NCI-H345 treated with DMSO at 0.1 percent for 48 hours (cell line): ENCODE data around the gene SLC38A6.

ENCODE experiments used
- DNase-seq: peaks from one replicate; lab custom pipeline; 2025; ENCODE audit not compliant: unreplicated experiment; lab: John Stamatoyannopoulos, UW

SLC38A6 gene

DNA sequence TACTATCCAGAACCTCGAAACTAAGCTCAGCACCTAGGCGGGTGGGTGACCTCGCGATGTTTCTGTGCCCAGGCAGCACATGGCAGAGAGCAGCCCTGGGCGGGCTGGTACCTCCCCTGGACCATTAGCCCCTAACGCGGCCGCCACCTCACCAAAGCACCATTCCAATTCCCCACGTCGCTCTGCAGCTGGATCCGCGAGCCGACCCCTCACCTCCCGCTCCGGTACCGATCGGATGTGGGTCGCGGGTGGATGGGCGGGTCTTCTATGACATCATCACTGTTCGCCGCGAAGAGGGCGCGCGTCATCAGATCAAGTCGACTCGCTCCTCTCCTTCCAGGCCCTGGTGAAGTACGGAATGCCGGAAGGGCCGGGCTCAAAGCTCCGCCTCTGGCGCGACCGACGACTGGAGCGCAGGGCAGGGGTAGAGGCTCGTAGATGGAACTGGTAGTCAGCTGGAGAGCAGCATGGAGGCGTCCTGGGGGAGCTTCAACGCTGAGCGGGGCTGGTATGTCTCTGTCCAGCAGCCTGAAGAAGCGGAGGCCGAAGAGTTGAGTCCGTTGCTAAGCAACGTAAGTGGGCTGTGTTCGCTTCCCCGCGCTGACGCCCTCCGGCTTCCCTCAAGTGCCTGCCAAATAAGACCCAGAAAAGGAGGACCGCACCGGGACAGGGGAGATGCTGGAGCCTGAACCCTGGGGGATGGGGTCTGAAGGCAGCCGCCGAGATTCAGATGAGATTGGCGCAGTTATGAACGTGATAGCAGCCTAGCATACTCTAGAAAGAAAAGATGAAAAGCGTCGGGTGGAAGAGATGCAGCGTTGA is at the start of gene SLC38A6, which contains the start of gene TRMT5:
TSS of gene SLC38A6 (plus strand) at position 435 of the 822 bp plus-strand sequence. CDS start at position 468, 33 bp downstream.
TSS of gene TRMT5 (minus strand) at position 269 of the 822 bp plus-strand sequence. CDS start at position 163, 106 bp downstream.
- DNase-seq, result peak; percentile 90

DNA sequence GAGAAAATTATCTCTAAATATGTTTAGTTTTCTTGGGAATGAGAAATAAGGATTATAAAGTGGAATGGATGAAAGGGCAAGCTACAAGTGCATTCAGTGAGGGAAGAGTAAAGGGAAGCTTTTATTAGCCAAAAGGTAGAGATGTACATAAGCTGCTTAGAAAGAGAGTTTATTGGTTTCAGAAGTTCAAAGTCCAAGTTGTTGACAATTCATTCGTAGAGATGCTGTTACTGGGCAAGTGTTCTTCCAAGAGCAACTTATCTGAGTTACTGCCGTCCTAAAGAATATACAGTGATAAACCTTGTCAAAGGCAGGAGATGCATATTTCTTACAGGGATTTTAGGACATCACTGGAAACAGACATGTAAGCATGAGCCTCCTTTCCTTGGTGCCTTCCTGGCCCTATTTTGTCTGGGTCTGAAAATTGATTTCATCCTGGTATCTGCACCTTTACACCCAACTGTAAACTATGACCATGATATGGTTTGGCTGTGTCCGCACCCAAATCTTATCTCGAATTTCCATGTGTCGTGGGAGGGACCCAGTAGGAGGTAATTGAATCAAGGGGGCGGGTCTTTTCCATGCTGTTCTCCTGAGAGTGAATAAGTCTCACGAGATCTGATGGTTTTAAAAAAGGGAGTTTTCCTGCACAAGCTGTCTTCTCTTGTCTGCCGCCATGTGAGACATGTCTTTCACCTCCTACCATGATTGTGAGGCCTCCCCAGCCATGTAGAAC is 47.0 kb upstream of the SLC38A6 start:
- no peak for DNase-seq

DNA sequence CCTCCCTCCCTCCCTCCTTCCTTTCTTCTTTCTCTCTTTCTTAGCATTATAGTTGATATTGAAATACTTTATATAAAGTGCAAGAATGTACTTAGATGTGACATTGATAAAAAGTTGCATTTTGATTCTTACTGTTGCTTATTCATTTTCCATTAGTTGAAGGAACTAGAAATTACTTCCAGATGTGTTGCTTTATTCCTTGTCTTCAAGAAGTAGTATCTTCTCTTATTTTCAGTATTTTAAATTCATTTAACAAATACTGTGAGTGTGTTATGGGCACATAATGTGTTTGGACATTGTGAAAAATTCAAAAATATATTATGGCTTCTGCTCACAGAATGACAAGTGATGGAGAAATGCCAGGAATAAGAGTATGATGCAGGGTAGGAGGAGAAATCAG is 45.7 kb upstream of the SLC38A6 start:
- no peak for DNase-seq

DNA sequence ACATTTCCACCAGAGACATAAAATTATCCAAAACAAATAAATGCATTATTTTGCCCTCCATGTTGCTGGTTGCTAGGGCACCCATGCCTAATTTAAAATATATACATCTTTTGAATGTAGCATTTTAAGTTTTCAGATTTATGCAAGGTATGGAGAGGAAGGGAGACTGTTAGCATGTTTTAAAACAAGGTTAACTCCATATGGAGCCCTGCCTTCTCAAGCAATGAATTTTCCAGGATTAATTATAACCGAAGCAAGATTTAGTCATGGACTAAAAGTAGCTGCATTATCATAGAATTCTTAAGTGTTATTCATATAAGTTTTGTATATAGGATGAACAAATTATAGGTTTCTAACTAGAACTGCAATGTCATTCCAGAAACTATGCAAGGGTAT is 37.4 kb upstream of the SLC38A6 start:
- DNase-seq, result no peak

DNA sequence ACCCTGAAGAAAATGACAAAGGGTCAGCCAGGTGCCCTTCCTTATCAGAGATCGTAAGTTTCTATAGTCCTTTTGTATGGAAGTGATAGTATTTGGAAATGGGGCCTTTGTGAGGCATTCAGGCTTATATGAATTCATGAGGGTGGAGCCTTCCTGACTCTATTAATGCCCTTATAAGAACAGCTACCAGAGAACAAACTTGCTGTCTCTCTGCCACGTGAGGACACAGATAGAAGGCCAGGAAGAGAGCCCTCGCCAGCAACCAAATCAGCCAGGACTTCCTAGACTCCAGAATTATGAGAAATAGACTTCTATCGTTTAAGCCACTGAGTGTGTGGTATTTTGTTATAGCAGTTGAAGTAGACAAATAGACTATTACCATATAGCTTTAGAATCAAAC is 36.8 kb upstream of the SLC38A6 start:
- DNase-seq, result no peak

DNA sequence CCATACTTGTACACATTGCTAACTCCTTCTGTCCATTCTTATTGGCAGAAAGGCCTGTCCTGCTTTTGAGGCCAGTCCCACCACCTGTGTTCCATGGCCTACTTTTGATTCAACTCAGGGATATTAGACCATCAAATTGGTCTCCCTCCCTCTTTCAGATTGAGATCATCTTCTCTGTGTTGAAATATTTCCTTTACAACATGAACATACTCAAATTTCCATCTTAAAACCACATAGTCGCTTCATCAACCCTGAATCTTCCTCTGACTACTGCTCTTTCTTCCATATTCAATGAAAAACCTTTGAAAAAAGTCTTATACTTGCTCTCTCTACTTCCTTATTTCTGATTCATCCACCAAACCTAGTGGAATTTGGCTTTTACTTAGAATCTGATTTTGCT is 35.1 kb upstream of the SLC38A6 start:
- no peak for DNase-seq

DNA sequence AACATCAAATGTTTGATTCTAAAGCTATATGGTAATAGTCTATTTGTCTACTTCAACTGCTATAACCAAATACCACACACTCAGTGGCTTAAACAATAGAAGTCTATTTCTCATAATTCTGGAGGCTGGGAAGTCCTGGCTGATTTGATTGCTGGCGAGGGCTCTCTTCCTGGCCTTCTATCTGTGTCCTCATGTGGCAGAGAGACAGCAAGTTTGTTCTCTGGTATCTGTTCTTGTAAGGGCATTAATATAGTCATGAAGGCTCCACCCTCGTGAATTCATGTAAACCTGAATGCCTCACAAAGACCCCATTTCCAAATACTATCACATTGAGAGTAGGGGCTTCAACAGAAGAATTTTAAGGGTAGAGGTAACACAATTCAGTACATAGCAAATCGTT is 34.3 kb upstream of the SLC38A6 start:
- DNase-seq, result no peak

DNA sequence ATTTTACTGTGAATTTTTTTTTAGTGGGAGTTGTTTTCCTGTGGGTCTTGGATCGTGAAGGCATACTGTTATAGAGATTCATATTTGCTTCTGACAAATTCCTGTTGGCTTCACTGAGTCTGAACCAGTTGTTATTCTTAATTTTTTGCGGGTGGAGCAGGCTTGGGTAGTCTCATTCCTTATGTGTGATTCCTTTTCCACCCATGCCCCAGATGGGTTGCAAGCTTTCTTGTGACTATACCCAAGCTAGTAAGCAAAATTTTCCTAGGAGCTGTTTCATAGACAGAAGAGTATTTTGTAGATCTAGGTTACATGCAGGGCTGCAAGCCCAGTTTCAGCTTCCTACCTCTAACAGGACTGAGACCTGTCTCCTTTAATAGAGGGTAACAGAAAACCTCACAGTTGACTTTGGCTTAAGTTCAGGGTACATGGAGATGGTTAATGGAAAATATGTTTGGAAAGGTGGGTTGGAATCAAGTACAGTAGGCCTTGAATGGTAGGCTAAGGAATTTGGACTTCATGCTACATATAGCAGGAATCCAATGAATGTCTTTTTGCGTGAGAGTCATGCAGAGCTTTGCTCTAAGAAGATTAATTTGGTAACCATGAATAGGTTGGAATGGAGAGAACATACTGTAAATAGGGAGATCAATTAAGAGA is 29.1 kb upstream of the SLC38A6 start:
- DNase-seq, result no peak

DNA sequence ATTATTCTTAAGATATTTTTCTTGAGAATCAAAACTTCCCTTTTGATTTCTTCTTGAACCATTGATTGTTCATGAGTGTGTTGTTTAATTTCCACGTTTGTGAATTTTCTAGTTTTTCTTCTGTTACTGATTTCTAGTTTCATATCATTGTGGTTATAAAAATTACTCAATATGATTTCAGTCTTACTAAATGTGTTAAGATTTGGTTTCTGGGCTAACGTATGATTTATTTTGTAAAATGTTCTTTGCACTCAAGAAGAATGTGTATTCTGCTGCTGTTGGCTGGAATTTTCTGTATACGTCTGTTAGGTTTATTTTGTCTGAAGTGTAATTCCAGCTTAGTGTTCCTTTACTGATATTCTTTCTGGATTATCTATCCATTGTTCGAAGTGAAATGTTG is 24.8 kb upstream of the SLC38A6 start:
- DNase-seq, result no peak

DNA sequence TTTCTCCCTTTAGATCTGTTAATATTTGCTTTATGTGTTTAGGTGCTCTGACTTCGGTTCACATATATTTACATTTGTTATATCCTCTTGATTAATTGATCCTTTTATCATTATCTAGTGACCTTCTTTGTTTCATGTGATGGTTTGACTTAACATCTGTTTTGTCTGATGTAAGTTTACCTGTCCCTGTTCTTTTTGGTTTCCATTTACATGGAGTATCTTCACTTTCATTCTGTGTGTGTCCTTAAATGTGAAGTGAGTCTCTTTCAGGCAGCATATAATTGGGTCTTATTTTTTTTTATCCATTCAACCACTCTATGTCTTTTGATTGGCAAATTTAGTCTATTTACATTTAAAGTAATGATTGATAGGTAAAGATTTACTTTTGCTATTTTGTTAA is 24.4 kb upstream of the SLC38A6 start:
- no peak for DNase-seq

DNA sequence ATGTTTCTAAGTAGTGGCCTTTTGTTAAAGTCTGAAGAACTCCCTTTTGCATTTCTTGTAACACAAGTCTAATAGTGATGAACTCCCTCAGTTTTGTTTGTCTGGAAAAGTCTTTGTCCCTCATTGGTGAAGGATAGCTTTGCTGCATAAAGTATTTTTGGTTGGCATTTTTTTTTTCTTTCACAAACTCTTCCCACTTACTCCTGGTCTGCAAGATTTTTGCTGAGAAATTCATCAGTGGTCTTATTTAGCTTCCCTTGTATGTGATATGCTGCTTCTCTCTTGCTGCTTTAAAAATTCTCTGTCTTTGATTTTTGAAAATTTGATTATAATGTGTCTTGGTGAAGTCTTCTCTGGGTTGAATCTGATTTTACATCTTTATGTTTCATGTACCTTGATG is 22.9 kb upstream of the SLC38A6 start:
- no peak for DNase-seq

DNA sequence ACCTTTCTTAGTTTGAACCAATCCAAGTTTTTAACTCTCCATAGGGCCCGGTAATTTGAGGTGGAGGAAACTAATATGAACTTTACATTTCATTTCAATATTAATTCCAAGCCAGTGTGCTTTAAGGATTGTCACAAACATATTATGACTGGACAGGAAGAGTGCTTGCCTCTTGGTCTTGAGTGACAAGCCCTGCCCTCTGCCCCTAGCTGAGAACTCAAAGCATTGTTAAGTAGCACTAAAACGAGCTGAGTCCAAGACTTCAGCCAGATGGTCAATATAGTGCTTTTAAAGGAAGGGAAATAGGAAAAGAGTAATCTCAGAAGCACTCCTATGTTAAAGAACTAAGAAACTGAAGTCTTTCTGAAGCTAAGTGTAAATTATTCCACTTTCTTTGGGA is 17.3 kb upstream of the SLC38A6 start:
- DNase-seq, result no peak

DNA sequence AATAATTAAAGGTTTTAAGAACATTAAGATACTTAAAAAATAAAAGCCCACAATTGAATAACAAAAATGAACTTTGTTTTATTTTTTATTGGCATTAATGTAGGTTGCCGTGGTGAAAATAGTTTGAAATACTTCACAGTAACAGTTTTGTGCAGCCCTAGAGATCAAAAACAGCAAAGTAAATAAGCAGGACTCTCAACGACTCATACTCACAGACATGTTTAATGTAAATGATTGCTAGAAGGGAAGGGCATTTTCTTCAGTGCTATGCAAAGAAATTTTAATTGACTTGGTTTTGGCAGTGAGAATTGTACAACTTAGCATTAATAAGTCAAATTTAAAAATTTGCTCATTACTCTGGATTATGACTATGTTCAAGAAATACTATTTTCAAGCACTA is 16.1 kb upstream of the SLC38A6 start:
- DNase-seq, result no peak

DNA sequence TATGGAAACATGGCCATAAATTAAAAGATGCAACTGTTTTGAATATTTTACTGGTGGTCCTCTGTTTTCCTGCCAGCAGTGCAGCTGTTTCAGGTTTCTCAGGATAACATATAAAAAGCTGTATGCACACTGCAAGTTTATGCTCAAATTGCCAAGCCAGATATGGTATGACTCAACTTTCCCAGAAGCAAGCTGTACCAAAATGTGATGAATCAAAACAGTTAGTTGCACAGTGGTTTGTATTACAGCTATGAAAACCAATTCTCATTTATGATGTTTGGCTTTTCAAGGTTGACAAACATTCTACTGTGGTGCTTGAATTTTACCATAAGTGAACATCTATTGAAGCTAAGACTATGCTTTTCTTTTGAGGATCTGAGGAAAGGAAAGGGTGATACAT is 15.6 kb upstream of the SLC38A6 start:
- no peak for DNase-seq

DNA sequence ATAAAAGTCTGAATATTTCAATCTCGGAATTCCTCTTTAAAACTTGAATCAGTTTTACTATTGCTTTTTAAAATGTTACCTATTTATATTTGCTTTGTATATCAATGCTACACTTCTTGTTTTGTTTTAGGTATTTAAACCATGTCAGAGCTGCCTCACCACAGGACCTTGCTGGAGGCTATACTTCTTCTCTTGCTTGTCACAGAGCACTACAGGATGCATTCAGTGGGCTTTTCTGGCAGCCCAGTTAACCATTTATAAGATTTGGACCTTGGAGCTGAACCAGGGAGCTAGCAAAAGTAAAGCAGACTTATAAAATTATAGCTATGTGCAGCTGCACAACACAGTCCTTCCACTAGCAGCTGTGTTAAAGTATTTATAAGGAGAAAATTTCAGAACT is 12.9 kb upstream of the SLC38A6 start:
- no peak for DNase-seq

DNA sequence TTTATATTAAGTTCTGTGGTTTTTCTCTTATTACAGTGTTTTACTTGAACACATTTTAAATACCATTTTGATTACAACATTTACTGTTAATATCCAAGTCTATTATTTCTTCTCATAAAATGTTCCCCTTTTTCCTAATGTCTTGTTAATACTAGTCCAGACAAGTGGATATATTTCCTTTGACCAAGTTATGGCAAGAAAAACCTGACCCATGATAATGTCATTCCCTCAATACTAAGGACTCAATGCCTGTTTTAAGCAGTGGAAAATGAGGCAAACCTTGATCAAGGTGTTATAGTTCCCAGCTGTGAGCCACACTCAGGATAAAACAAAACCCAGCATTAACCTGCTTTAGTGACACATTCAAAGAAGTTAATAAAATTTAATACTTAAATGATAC is 12.4 kb upstream of the SLC38A6 start:
- no peak for DNase-seq

DNA sequence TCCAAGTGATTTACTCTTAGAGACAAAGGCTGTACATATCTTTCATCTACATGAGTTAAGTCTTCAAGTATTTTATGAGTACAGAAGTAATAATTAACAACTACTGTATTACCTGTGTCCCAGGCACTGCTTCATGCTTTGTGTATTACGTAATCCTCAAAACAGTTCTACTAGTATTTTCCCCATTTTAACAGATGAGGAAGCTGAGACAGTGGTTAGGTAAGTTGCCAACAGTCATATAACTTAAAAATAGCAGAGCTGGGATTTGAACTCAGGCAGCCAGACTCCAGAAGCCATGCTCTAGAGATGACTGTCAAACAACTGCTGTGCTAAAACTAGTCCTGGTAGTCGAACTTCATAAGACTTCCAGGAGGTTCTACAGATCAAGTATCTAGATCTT is 10.9 kb upstream of the SLC38A6 start:
- DNase-seq, result no peak

DNA sequence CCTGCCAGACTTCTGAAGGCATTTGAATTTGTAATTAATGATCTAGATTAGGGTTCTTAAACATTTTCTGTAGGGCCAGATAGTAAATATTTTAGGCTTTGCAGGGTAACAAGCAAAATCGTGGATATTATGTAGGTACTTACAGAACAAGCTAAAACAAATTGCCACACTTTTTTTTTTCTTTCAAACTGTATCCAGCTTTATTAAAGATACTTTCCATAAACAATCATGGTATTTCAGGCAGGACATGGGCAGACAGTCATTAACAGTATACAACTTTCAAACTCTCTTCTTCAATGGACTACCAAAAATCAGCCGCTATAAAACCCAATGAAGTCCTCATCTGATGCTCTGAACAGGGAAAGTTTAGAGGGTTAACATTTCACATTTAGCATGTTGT is 9.8 kb upstream of the SLC38A6 start:
- no peak for DNase-seq

DNA sequence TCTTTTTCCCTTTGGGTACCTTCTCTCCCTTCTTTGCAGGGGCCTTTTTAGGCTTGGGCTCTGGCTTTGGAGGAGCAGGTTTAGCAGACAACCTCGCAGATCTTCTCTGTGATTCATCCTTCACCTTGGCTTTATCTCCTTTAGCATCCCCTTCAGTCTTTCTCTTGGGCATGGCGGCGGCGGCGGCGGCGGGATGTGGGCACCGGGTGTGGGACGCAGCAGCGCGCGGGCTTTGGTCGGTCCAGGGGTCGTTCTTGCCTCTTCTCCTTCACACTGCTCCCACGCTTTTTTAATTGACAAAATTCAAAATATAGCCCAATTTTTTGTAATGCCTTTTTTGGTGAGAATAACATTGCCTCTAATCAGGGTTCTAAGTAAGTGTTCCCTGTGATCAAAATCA is 8.8 kb upstream of the SLC38A6 start:
- DNase-seq, result no peak

DNA sequence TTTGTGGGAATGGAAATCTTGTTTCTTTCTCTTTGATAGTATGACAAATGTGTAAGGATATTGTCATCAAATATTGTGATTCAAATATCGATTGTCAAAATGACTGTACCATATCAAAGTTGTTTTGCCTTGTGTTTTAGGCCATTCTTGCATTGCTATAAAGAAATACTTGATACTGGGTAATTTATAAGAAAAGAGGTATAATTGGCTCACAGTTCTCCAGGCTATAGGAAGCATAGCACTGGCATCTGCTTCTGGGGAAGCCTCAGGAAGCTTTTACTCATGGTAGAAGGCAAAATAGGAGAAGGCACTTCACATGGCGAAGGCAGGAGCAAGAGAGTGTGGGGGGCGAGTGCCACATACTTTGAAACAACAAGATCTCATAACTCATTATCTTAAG is 8.0 kb upstream of the SLC38A6 start:
- no peak for DNase-seq

DNA sequence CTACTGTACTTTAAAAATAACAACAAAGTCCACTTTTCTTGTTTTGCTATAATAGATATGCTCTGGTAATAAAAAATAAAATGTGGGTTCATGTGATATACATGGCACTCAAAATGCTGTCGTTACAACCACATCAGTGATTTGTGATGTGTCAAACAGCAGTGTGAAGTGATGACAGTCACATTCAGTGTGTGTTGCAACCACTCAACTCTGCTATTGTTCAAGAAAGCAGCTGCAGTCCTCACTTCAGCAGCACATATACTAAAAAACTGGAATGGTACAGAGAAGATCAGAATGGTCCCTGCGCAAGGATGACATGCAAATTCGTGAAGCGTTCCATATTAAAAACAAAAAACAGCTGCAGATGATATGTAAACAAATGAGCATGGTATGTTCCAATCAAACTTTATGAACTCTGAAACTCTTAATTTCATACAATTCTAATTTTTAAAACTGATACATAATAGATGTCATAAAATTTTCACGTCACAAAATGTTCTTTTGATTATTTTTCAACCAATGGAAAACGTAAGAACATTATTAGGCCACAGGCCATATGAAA is 6.9 kb upstream of the SLC38A6 start:
- no peak for DNase-seq

DNA sequence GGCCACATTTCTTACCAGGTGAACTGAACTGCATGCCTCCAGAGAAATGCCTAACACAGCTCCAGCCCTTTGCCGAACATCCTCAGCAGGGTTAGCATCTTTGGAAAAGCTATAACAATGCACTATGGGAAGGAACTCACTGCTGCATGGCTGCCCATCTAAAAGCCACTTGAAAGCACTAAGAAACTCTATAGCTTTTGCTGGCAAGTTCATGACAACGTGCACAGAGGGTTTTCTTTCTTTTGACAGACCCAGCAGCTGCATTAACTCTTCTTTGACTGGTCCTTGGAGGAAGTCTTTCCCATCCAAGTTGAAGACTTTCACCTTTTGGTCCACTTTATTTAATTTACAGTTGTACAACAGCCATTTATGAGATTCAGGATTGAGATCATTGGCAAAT is 5.5 kb upstream of the SLC38A6 start:
- DNase-seq, result no peak
